IMR-90 (cell line): ENCODE results near the gene TULP4.

Experiments
- CTCF ChIP-seq: conservative IDR thresholded peaks from 2 replicates; pipeline ENCODE4 v1.5.1; 2012; ENCODE audit warnings: mild to moderate bottlenecking, low read depth, low read length, improper control_type of control experiment
- MAZ ChIP-seq: IDR thresholded peaks from 2 replicates; pipeline ENCODE4 v1.6.1; 2012; ENCODE audit warnings: low read depth, mild to moderate bottlenecking, low read length, improper control_type of control experiment, moderate library complexity, borderline replicate concordance
- POLR2A ChIP-seq: IDR thresholded peaks from 2 replicates; pipeline ENCODE4 v1.6.1; 2012; ENCODE audit warnings: mild to moderate bottlenecking, low read depth, low read length
- SMC3 ChIP-seq: fragments of 150-350 bp; IDR thresholded peaks from 2 replicates; pipeline ENCODE4 v1.6.1; 2016; ENCODE audit warnings: low read depth, mild to moderate bottlenecking, antibody characterized with exemption, low read length, moderate library complexity
- USF2 ChIP-seq: fragments of 150-350 bp; IDR thresholded peaks from 2 replicates; pipeline ENCODE4 v1.6.1; 2017; ENCODE audit warnings: mild to moderate bottlenecking, antibody characterized with exemption, low read length, low read depth

- TF ChIP-seq SMC3 (no peak), USF2 (no peak), MAZ (no peak), CTCF (no peak), POLR2A (no peak)
Observed at GRCh38 chr6:158323561-158323958, 11.3 kb downstream of the TULP4 start.
